G401 (cell line): Measurements from ENCODE around the gene DNAI1. TPM values are rescaled to one million over a fixed set of nuclear protein-coding genes. Genes with fewer than 3 reads are reported as not detected.

ENCODE experiments used
- DNase-seq: peaks from one replicate; pipeline ENCODE4 v3.0.0-alpha.2; 2015; ENCODE audit warnings: low spot score
- in situ Hi-C: cut with HindIII; loops from 2 replicates; pipeline ENCODE4 v1.10.0; 2016; ENCODE audit warnings: low sequenced_read_pairs, mixed read lengths
- total RNA-seq: library from RNA; depleted of rRNA; stranded (reverse); fragments of >200 nt; shearing (Covaris generic); gene quantifications from 2 replicates; pipeline ENCODE4 v1.2.3, GENCODE V29; 2014; rRNA removed

The DNAI1 gene
- total RNA-seq, 1 experiment from 2014 or later: not detected

- DNase-seq: no peak
- in situ Hi-C loops: no loop called here
Observed at GRCh38 chr9:34565856-34566255, 107.3 kb downstream of the DNAI1 start.

- in situ Hi-C loops: no loop called here
- no peak for DNase-seq
Observed at GRCh38 chr9:34566322-34566721, 107.7 kb downstream of the DNAI1 start.

- in situ Hi-C loops: no loop called here
- DNase-seq: peak; percentile 78
Observed at GRCh38 chr9:34566972-34567371, 108.4 kb downstream of the DNAI1 start.

GRCh38 chr9:34568133-34568532, 109.5 kb downstream of the DNAI1 start:
- in situ Hi-C loops: no loop called here
- no peak for DNase-seq

GRCh38 chr9:34568774-34569173, 110.2 kb downstream of the DNAI1 start:
- in situ Hi-C loops: no loop called here
- DNase-seq: no peak

- in situ Hi-C loops: loop anchor here (10.0 kb wide), 1 partner anchor 56 kb away; no protein-coding TSS in a partner anchor
- peak; percentile 69 for DNase-seq
Observed at GRCh38 chr9:34570376-34570775, 111.8 kb downstream of the DNAI1 start.

Other genes with a start within 250 kb of the DNAI1 start
- 5.2 and 6.2 TPM in 2 replicates for gene KIF24, start 129.5 kb upstream of the DNAI1 start, total RNA-seq
- 27.5 and 50.5 TPM in 2 replicates for gene NUDT2, start 129.2 kb upstream of the DNAI1 start, total RNA-seq
- 0.80 and 0.92 TPM in 2 replicates for gene MYORG, start 81.9 kb upstream of the DNAI1 start, total RNA-seq
- gene FAM219A, start 235 bp upstream of the DNAI1 start, total RNA-seq: 5.2 TPM in 2 replicates
- 10.4 and 18.0 TPM in 2 replicates for gene ENHO, start 64.2 kb downstream of the DNAI1 start, total RNA-seq
- gene CNTFR, start 130.9 kb downstream of the DNAI1 start, total RNA-seq: 0.78 and 1.0 TPM in 2 replicates
- 57.9 and 59.4 TPM in 2 replicates for gene RPP25L, start 153.3 kb downstream of the DNAI1 start, total RNA-seq
- gene DCTN3, start 161.7 kb downstream of the DNAI1 start, total RNA-seq: 105 and 160 TPM in 2 replicates
- 1.5 TPM in 1 of 2 replicates, not detected in the other for gene ARID3C, start 170.3 kb downstream of the DNAI1 start, total RNA-seq
- 193 and 208 TPM in 2 replicates for gene SIGMAR1, start 179.0 kb downstream of the DNAI1 start, total RNA-seq
- gene GALT, start 187.9 kb downstream of the DNAI1 start, total RNA-seq: 41.6 and 51.2 TPM in 2 replicates
- 6.9 and 9.8 TPM in 2 replicates for gene IL11RA, start 193.4 kb downstream of the DNAI1 start, total RNA-seq
- gene CCL27, start 203.9 kb downstream of the DNAI1 start, total RNA-seq: not detected in 2 replicates
- not detected in 2 replicates for gene CCL19, start 232.5 kb downstream of the DNAI1 start, total RNA-seq